ENCODE measurements around the gene TERB1. TPM values are rescaled to one million over a fixed set of nuclear protein-coding genes. Genes with fewer than 3 reads are reported as not detected.

The TERB1 gene
- total RNA-seq, 1 experiment from 2014 or later = not detected

DNA sequence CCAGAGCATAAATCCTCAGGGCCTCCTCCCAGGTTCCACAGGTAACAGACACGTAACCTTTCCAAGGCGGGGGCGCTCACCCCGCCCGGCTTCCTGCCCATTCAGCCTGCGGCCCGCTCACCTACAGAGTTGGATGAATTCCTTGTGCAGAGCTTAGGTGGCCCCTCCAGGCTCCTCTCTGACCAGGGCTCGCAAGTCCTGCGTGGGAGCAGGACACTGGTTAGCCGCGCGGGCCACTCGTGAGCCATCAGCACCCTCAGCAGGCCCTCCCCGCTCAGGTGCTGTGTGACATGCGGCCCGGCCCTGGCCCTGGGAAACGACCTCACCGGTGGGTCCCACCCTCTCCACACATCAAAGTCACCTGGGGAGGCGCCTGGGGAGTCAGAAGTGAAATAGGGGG, 528 bp downstream of the TERB1 start:
- ChIA-PET RAD21 (ENCODE audit: low non-redundant PET in 1 of 2, low total read pairs in 2 of 2, uncharacterized antibody in 2 of 2, unreplicated experiment in 2 of 2) (no interaction called here), CTCF (no interaction called here), POLR2A (no interaction called here)
- H3K9me3 ChIP-seq (ENCODE audit: control insufficient read depth in 1 of 2, insufficient read depth in 1 of 2, low read depth in 1 of 2, low read length in 2 of 2) = no peaks in the 10 kb centered on the region
- TF ChIP-seq ZFX (IDR thresholded peaks at IDR 0.05) (no peak), ELF1 (IDR thresholded peaks at IDR 0.05; ENCODE audit: borderline replicate concordance, low read depth) (no peak), FOSL1 (IDR thresholded peaks at IDR 0.05; ENCODE audit: low read depth) (no peak), CBX3 (IDR thresholded peaks at IDR 0.05; ENCODE audit: low read depth) (no peak), RAD21 (IDR thresholded peaks at IDR 0.05; ENCODE audit: low read depth) (no peak), EZH2 (IDR thresholded peaks at IDR 0.05) (no peak), POLR2A (IDR thresholded peaks at IDR 0.05; ENCODE audit: borderline replicate concordance, extremely low read depth, insufficient read depth, insufficient read length) (no peak), YY1 (IDR thresholded peaks at IDR 0.05; ENCODE audit: extremely low read depth, insufficient replicate concordance, low read depth, low read length) (no peak), SRF (IDR thresholded peaks at IDR 0.05; ENCODE audit: low read depth) (no peak), ATF3 (IDR thresholded peaks at IDR 0.05) (no peak), SIN3A (IDR thresholded peaks at IDR 0.05; ENCODE audit: low read depth) (no peak), EZH2phosphoT487 (IDR thresholded peaks at IDR 0.05; ENCODE audit: borderline replicate concordance) (no peak), CTCF (IDR thresholded peaks at IDR 0.05 in 2 of 3, conservative IDR thresholded peaks at IDR 0.05 in 1 of 3; ENCODE audit: borderline replicate concordance in 1 of 3, insufficient read depth in 1 of 3, low read depth in 2 of 3, low read length in 2 of 3) (no peak), ZBTB33 (IDR thresholded peaks at IDR 0.05; ENCODE audit: extremely low read depth, insufficient replicate concordance, low read length) (no peak)
- TF ChIP-seq, protein P1, sequence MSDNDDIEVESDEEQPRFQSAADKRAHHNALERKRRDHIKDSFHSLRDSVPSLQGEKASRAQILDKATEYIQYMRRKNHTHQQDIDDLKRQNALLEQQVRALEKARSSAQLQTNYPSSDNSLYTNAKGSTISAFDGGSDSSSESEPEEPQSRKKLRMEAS (IDR thresholded peaks at IDR 0.05) = no peak
- DNase-seq (ENCODE audit: low read depth, low spot score) (no peak), ATAC-seq (no peak)
- no peak overlapping the region for H3K27ac ChIP-seq (ENCODE audit: low read depth, low read length)
- H4K20me1 ChIP-seq (ENCODE audit: insufficient read depth) = no peaks in the 10 kb centered on the region
- no TSS peak for BruUV-seq (replicated peaks)
- intact Hi-C loops (cut with micrococcal nuclease) = no loop called here
- no peak overlapping the region for H3K4me3 ChIP-seq (replicated peaks in 1 of 2; ENCODE audit: low read depth in 1 of 2, low read length in 2 of 2)
- peaks cover 19 to 22% of the 10 kb centered on the region in 2 experiments; a peak in 3 of 4 replicates for H3K36me3 ChIP-seq (ENCODE audit: control insufficient read depth in 1 of 2, insufficient read depth in 2 of 2, low read length in 2 of 2)
- H3K4me1 ChIP-seq (ENCODE audit: control insufficient read depth in 1 of 2, insufficient read depth in 2 of 2, low read length in 2 of 2) = no peaks in the 10 kb centered on the region
- H3K4me2 ChIP-seq (ENCODE audit: low read length) = no peak overlapping the region
- no peak overlapping the region for H3K9ac ChIP-seq (ENCODE audit: low read length)
- H2AFZ ChIP-seq (ENCODE audit: low read depth, low read length, poor library complexity, severe bottlenecking) = no peak overlapping the region
- H3K79me2 ChIP-seq (ENCODE audit: insufficient read depth, low read length) = no peaks in the 10 kb centered on the region
- H3K27me3 ChIP-seq (ENCODE audit: insufficient read depth, low read length) = no peaks in the 10 kb centered on the region
- no peaks in the 10 kb centered on the region for H3K9me2 ChIP-seq (ENCODE audit: insufficient read depth)
